ENCODE measurements around the gene NPW.

The NPW gene

DNA sequence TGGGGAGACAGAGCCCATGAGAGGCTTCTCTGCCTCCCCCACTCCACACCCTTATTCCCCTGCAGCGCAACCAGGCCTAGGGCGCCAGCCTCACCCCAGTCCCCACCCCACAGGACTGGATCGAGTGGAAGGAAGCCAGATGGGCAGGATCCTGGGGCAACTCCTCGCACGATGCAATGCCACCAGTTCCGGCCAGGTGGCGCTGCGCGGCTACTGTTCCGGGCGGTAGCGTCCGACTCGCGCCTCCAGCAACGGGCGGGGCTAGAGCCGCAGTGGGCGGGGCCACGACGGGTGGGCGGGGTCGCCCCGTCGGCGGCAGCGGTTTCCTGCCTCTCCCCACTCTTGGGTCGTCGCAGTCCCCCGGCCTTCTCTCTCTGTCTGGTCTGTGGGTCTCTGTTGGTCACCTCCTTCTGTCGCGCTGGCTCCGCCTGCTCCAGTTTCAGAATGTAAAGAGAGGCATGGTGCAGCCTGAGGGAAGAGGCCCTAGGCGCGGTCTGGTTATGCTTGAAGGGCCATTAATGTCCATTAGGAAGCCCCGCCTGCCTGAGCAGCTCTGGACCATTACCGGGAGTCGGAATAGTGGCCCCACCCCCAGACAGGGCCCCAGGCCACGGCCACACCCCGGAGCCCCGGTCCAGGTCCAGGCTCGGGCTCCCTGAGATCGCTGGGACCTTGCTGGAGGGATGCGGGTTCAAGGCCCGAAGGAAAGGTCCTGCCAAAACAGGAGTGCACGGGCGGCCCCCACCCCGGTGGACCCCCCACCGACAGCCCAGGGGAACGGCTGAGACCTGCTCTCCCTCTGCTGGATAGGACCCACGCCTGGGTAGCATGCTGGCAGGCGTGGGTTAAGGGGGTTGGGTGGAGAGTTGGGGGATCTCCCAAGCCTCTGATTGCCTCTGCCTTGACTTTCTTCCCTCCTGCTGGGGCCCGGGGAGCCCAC lies 3.8 kb downstream of the NPW start:
- DNase-seq (ENCODE audit: low read depth), result peak; percentile 87
- TF ChIP-seq, protein P1, sequence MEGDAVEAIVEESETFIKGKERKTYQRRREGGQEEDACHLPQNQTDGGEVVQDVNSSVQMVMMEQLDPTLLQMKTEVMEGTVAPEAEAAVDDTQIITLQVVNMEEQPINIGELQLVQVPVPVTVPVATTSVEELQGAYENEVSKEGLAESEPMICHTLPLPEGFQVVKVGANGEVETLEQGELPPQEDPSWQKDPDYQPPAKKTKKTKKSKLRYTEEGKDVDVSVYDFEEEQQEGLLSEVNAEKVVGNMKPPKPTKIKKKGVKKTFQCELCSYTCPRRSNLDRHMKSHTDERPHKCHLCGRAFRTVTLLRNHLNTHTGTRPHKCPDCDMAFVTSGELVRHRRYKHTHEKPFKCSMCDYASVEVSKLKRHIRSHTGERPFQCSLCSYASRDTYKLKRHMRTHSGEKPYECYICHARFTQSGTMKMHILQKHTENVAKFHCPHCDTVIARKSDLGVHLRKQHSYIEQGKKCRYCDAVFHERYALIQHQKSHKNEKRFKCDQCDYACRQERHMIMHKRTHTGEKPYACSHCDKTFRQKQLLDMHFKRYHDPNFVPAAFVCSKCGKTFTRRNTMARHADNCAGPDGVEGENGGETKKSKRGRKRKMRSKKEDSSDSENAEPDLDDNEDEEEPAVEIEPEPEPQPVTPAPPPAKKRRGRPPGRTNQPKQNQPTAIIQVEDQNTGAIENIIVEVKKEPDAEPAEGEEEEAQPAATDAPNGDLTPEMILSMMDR (IDR thresholded peaks at IDR 0.05; ENCODE audit: low read depth, low read length), result peak; percentile 75
- TF ChIP-seq MYC (IDR thresholded peaks at IDR 0.05; ENCODE audit: low read depth, low read length) (peak; percentile 63; the same call in 1 of the 2 replicates), POLR2A (IDR thresholded peaks at IDR 0.05; ENCODE audit: extremely low read depth, insufficient read length) (peak; percentile 69)
- TF ChIP-seq, protein P2, sequence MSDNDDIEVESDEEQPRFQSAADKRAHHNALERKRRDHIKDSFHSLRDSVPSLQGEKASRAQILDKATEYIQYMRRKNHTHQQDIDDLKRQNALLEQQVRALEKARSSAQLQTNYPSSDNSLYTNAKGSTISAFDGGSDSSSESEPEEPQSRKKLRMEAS (IDR thresholded peaks at IDR 0.05; ENCODE audit: low read depth, low read length), result peak; percentile 74
- H3K4me3 ChIP-seq (ENCODE audit: low read depth, low read length), result no peak overlapping the region

DNA sequence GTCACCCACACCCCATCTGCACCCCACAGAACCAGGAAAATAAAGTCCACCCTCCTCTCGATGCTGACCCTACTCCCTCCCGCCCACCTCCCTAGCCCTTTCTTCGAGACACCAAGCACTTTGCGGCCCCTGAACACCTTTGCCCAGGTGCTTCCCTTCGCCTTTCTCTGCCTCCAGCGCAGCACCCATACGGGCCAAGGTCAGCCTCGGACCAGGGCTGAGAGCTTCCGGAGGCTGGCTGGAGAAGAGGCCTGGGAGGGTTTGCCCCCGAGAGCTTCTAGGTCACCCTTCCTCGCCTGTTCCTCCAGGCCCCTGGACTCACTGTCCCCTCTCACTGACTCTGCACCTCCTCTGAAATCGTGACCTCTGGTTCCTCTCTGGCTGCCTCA lies 4.4 kb downstream of the NPW start:
- no peak for DNase-seq (ENCODE audit: low read depth)
- TF ChIP-seq, protein P2 (IDR thresholded peaks at IDR 0.05; ENCODE audit: low read depth, low read length), result no peak
- TF ChIP-seq, protein P1 (IDR thresholded peaks at IDR 0.05; ENCODE audit: low read depth, low read length), result no peak
- TF ChIP-seq MYC (IDR thresholded peaks at IDR 0.05; ENCODE audit: low read depth, low read length), result no peak
- TF ChIP-seq POLR2A (IDR thresholded peaks at IDR 0.05; ENCODE audit: extremely low read depth, insufficient read length), result no peak
- no peak overlapping the region for H3K4me3 ChIP-seq (ENCODE audit: low read depth, low read length)

DNA sequence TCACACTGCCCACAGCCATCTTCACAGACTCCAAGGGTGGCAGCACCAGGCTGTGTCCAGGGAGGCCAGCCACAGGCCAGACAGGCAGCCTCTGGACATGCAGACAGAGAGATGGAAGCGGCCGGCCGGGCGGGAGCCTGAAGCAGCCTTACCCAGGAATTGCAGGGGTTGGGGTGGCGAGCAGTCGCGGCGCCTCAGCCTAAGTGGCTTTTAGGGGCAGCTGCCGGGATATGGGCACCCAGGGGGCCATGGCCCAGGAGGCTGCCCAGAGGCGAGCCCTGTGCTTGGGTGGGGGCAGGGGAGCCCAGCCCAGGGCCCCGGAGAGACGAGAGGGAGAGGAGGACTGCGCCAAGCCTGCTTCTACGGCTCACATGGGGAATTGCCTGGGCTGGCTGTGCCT lies 5.7 kb downstream of the NPW start:
- TF ChIP-seq, protein P1 (IDR thresholded peaks at IDR 0.05; ENCODE audit: low read depth, low read length), result no peak
- no peak for TF ChIP-seq MYC (IDR thresholded peaks at IDR 0.05; ENCODE audit: low read depth, low read length)
- TF ChIP-seq, protein P2 (IDR thresholded peaks at IDR 0.05; ENCODE audit: low read depth, low read length), result no peak
- TF ChIP-seq POLR2A (IDR thresholded peaks at IDR 0.05; ENCODE audit: extremely low read depth, insufficient read length), result no peak
- H3K4me3 ChIP-seq (ENCODE audit: low read depth, low read length), result no peak overlapping the region
- DNase-seq (ENCODE audit: low read depth), result no peak

DNA sequence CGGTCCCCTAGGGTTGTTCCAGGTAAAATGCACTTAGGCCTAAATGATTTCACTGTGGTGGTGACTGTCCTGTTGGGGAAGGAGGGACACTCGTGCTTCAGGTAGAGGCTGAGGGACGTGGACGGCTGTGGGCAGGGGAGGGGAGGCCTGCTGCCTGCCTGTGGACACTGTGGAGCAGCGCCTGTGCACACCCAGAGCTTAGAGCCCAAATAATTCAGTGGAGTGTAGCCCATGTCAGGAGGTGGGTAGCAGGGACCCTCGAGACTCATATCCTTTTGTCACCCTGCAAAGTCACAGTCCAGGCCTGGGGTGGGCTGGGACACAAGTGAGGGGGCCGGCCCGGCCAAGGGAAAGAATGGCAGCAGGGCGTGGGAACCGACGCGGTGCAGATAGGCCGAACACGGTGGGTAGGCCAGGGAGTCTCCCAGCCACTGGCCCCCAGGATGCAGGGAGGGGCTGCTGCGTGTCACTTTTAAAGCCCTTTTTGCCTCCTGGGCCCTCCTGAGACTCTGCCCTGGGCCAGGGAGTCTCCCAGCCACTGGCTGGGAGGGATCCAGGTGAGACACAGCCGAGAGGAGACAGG lies 6.4 kb downstream of the NPW start:
- DNase-seq (ENCODE audit: low read depth), result no peak
- TF ChIP-seq MYC (IDR thresholded peaks at IDR 0.05; ENCODE audit: low read depth, low read length) (no peak), POLR2A (IDR thresholded peaks at IDR 0.05; ENCODE audit: extremely low read depth, insufficient read length) (no peak)
- TF ChIP-seq, protein P2 (IDR thresholded peaks at IDR 0.05; ENCODE audit: low read depth, low read length), result no peak
- TF ChIP-seq, protein P1 (IDR thresholded peaks at IDR 0.05; ENCODE audit: low read depth, low read length), result no peak
- no peak overlapping the region for H3K4me3 ChIP-seq (ENCODE audit: low read depth, low read length)

DNA sequence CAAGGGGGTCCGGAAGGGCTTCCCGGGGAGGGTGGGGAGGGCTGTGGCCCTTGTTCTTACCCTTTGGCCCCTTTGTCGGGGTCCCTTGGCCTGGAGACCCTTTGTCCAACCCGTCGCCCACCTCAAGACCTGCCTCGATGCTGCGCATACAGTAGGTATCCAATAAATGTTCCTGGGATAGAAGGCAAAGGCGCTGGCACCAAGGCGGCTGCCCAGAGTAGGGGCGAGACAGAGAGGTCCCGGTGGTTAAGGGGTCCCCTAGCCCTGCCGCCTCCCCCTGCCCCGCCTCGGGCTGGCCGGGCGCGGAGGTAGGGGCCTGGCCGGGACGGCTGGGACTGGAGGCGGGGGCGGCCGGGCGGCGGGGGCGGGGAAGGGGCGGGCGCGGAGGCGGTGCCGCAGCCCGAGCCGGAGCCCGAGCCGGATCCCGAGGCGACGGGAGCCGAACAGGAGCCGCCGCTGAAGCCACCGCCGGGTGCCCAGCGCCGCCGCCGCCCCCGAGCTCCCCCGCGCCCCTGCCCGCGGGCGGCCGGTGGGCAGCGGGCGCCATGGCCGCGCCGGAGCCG lies 7.0 kb downstream of the NPW start, which contains the start of gene NHERF2:
NHERF2 (plus strand) TSS at position 442 of the 563 bp plus-strand sequence; CDS start at position 546, 104 bp downstream.
- peak; percentile 46 for DNase-seq (ENCODE audit: low read depth)
- no peak for TF ChIP-seq MYC (IDR thresholded peaks at IDR 0.05; ENCODE audit: low read depth, low read length)
- no peak for TF ChIP-seq POLR2A (IDR thresholded peaks at IDR 0.05; ENCODE audit: extremely low read depth, insufficient read length)
- TF ChIP-seq, protein P2 (IDR thresholded peaks at IDR 0.05; ENCODE audit: low read depth, low read length), result no peak
- TF ChIP-seq, protein P1 (IDR thresholded peaks at IDR 0.05; ENCODE audit: low read depth, low read length), result no peak
- no peak within 1 kb of the TSS for H3K4me3 ChIP-seq (ENCODE audit: low read depth, low read length)

Data from NB4 (cell line).